ENCODE results near the gene MYO10. TPM values are rescaled to one million over a fixed set of nuclear protein-coding genes. Genes with fewer than 3 reads are reported as not detected.

MYO10 gene
- total and polyA plus RNA-seq, 2 experiments from 2014 or later, result 119 to 276 TPM

GRCh38 chr5:16809395-16810207 is 126.5 kb downstream of the MYO10 start:
- Histone ChIP-seq H3K9me2 (ENCODE audit: insufficient read depth) (no peaks in the 10 kb centered on the region), H4K20me1 (replicated peaks; ENCODE audit: insufficient read depth) (no peaks in the 10 kb centered on the region; the same call in 1 of the 2 replicates), H3K79me2 (replicated peaks; ENCODE audit: insufficient read depth) (peaks cover 24% of the 10 kb centered on the region), H3K36me3 (ENCODE audit: insufficient read depth) (no peaks in the 10 kb centered on the region), H3K4me1 (ENCODE audit: insufficient read depth) (no peaks in the 10 kb centered on the region), H3K27me3 (ENCODE audit: insufficient read depth) (no peaks in the 10 kb centered on the region), H3F3A (replicated peaks; ENCODE audit: low read depth) (no peaks in the 10 kb centered on the region), H3K27ac (ENCODE audit: low read depth) (peak overlapping the region; percentile 23; the same call in 1 of the 2 replicates), H3K4me2 (no peak overlapping the region), H2AFZ (no peak overlapping the region), H3K4me3 (no peak overlapping the region)
- Mint-ChIP-seq H3K9me3 (no peaks in the 10 kb centered on the region), H3K27ac (no peak overlapping the region), H3K4me3 (no peak overlapping the region), H3K36me3 (ENCODE audit: low read depth) (peaks cover 2% of the 10 kb centered on the region; the same call in 2 of the 3 replicates), H3K4me1 (peaks cover 11% of the 10 kb centered on the region), H3K27me3 (ENCODE audit: insufficient read depth, low read depth, poor library complexity) (peaks cover 1% of the 10 kb centered on the region)
- ATAC-seq (peak; percentile 21; the same call in 1 of the 3 replicates), DNase-seq (ENCODE audit: low spot score) (peak; percentile 22)
- TF ChIP-seq POLR2AphosphoS5 (IDR thresholded peaks at IDR 0.05; ENCODE audit: low read depth), result no peak
- no peak for TF ChIP-seq STAT1 (IDR thresholded peaks at IDR 0.05; ENCODE audit: unreplicated experiment)
- TF ChIP-seq REST (IDR thresholded peaks at IDR 0.05; ENCODE audit: unreplicated experiment), result no peak
- TF ChIP-seq JUNB (IDR thresholded peaks at IDR 0.05; ENCODE audit: unreplicated experiment), result no peak

GRCh38 chr5:16809010-16809394 is 127.1 kb downstream of the MYO10 start:
- Histone ChIP-seq H3K4me2 (no peak overlapping the region), H3F3A (replicated peaks; ENCODE audit: low read depth) (no peaks in the 10 kb centered on the region), H3K4me3 (no peak overlapping the region), H3K27ac (ENCODE audit: low read depth) (peak overlapping the region; percentile 23; the same call in 1 of the 2 replicates), H3K79me2 (replicated peaks; ENCODE audit: insufficient read depth) (peaks cover 24% of the 10 kb centered on the region), H3K9me2 (ENCODE audit: insufficient read depth) (no peaks in the 10 kb centered on the region), H4K20me1 (replicated peaks; ENCODE audit: insufficient read depth) (no peaks in the 10 kb centered on the region; the same call in 1 of the 2 replicates), H3K27me3 (ENCODE audit: insufficient read depth) (no peaks in the 10 kb centered on the region), H3K36me3 (ENCODE audit: insufficient read depth) (no peaks in the 10 kb centered on the region), H3K4me1 (ENCODE audit: insufficient read depth) (no peaks in the 10 kb centered on the region), H2AFZ (no peak overlapping the region)
- Mint-ChIP-seq H3K36me3 (ENCODE audit: low read depth) (no peaks in the 10 kb centered on the region; the same call in 2 of the 3 replicates), H3K27me3 (ENCODE audit: insufficient read depth, low read depth, poor library complexity) (peaks cover 1% of the 10 kb centered on the region), H3K9me3 (no peaks in the 10 kb centered on the region), H3K4me1 (peaks cover 11% of the 10 kb centered on the region), H3K27ac (no peak overlapping the region), H3K4me3 (no peak overlapping the region)
- no peak for ATAC-seq
- DNase-seq (ENCODE audit: low spot score), result no peak
- TF ChIP-seq EZH2phosphoT487 (IDR thresholded peaks at IDR 0.05; ENCODE audit: unreplicated experiment), result no peak
- TF ChIP-seq ZNF331 (CRISPR knock-in tag; IDR thresholded peaks at IDR 0.05; ENCODE audit: low read depth), result no peak
- no peak for TF ChIP-seq NANOG (IDR thresholded peaks at IDR 0.05; ENCODE audit: borderline replicate concordance)
- TF ChIP-seq ZNF114 (CRISPR knock-in tag; IDR thresholded peaks at IDR 0.05), result no peak
- no peak for TF ChIP-seq POLR2AphosphoS5 (IDR thresholded peaks at IDR 0.05; ENCODE audit: low read depth)
- no peak for TF ChIP-seq CTCF (conservative IDR thresholded peaks at IDR 0.05; ENCODE audit: low read depth in 2 of 2)
- no peak for TF ChIP-seq JUNB (IDR thresholded peaks at IDR 0.05; ENCODE audit: unreplicated experiment)
- no peak for TF ChIP-seq REST (IDR thresholded peaks at IDR 0.05; ENCODE audit: unreplicated experiment)
- no peak for TF ChIP-seq CREB1 (CRISPR knock-in tag; IDR thresholded peaks at IDR 0.05; ENCODE audit: low read depth)
- TF ChIP-seq EZH2 (IDR thresholded peaks at IDR 0.05; ENCODE audit: low read depth, unreplicated experiment), result no peak
- TF ChIP-seq ETS1 (IDR thresholded peaks at IDR 0.05), result no peak
- TF ChIP-seq STAT1 (IDR thresholded peaks at IDR 0.05; ENCODE audit: unreplicated experiment), result no peak

Measured in GM23338 (cell line).